GM23338 (cell line): Measurements from ENCODE around the gene COL26A1. TPM values are rescaled to one million over a fixed set of nuclear protein-coding genes. Genes with fewer than 3 reads are reported as not detected.
A peak's percentile ranks its signal among the peaks of the same experiment; 100 is the strongest.

ENCODE experiments used
- ATAC-seq: fragments of 200-7000 bp; cut with Tn5 transposase; 3 replicates; pipeline ENCODE4 v1.9.1; 2020
- DNase-seq: peaks from one replicate; pipeline ENCODE4 v3.0.0-alpha.2; 2015; ENCODE audit warnings: low spot score
- H2AFZ ChIP-seq: fragments of 200-600 bp; sonication (generic); 2 replicates; pipeline ENCODE4 v1.8.0; 2016; ENCODE audit warnings: antibody characterized with exemption, mild to moderate bottlenecking, moderate library complexity
- H3F3A ChIP-seq: fragments of 200-600 bp; sonication (generic); replicated peaks from 2 replicates; pipeline ENCODE4 v1.8.0; 2017; ENCODE audit warnings: antibody characterized with exemption, mixed run types, low read depth
- H3K27ac ChIP-seq: fragments of 200-600 bp; sonication (generic); 2 replicates; pipeline ENCODE4 v1.6.1; 2016; ENCODE audit warnings: low read depth
- H3K27me3 ChIP-seq: fragments of 200-600 bp; sonication (generic); 2 replicates; pipeline ENCODE4 v1.8.0; 2016; ENCODE audit warnings: mild to moderate bottlenecking, mixed run types, moderate library complexity; ENCODE audit not compliant: insufficient read depth
- H3K36me3 ChIP-seq: fragments of 200-600 bp; sonication (generic); 2 replicates; pipeline ENCODE4 v1.8.0; 2016; ENCODE audit warnings: mild to moderate bottlenecking; ENCODE audit not compliant: insufficient read depth
- H3K4me1 ChIP-seq: fragments of 200-600 bp; sonication (generic); 2 replicates; pipeline ENCODE4 v1.8.0; 2016; ENCODE audit warnings: mild to moderate bottlenecking, moderate library complexity; ENCODE audit not compliant: insufficient read depth
- H3K4me2 ChIP-seq: fragments of 200-600 bp; sonication (generic); 2 replicates; pipeline ENCODE4 v1.7.1; 2017; ENCODE audit warnings: mixed run types
- H3K4me3 ChIP-seq: fragments of 200-600 bp; sonication (generic); 2 replicates; pipeline ENCODE4 v1.6.1; 2016; ENCODE audit warnings: mixed run types
- H3K79me2 ChIP-seq: fragments of 200-600 bp; sonication (generic); replicated peaks from 2 replicates; pipeline ENCODE4 v1.8.0; 2017; ENCODE audit warnings: mild to moderate bottlenecking; ENCODE audit not compliant: insufficient read depth
- H3K9me2 ChIP-seq: fragments of 200-600 bp; sonication (generic); 2 replicates; pipeline ENCODE4 v1.8.0; 2017; ENCODE audit not compliant: insufficient read depth
- H4K20me1 ChIP-seq: fragments of 200-600 bp; sonication (generic); replicated peaks from 2 replicates; pipeline ENCODE4 v1.8.0; 2017; ENCODE audit warnings: mild to moderate bottlenecking; ENCODE audit not compliant: insufficient read depth
- H3K27ac Mint-ChIP-seq: 2 replicates; pipeline ENCODE4 v1.8.0; 2020; ENCODE audit warnings: inconsistent platforms, mild to moderate bottlenecking, moderate library complexity, mixed read lengths
- H3K27me3 Mint-ChIP-seq: 3 replicates; pipeline ENCODE4 v1.8.0; 2022; ENCODE audit warnings: low read depth, mild to moderate bottlenecking, moderate library complexity, mixed read lengths, inconsistent platforms; ENCODE audit not compliant: insufficient read depth, poor library complexity
- H3K36me3 Mint-ChIP-seq: 3 replicates; pipeline ENCODE4 v1.8.0; 2021; ENCODE audit warnings: low read depth, mild to moderate bottlenecking, inconsistent platforms, moderate library complexity, mixed read lengths
- H3K4me1 Mint-ChIP-seq: 3 replicates; pipeline ENCODE4 v1.8.0; 2020; ENCODE audit warnings: mild to moderate bottlenecking, inconsistent platforms, mixed read lengths
- H3K4me3 Mint-ChIP-seq: 3 replicates; pipeline ENCODE4 v1.8.0; 2021; ENCODE audit warnings: moderate library complexity, mild to moderate bottlenecking, inconsistent platforms, mixed read lengths
- H3K9me3 Mint-ChIP-seq: 3 replicates; pipeline ENCODE4 v1.8.0; 2020; ENCODE audit warnings: moderate library complexity, mild to moderate bottlenecking, inconsistent platforms, mixed read lengths
- CREB1 ChIP-seq: fragments of 250-450 bp; sonication (Bioruptor Pico); IDR thresholded peaks from 2 replicates; pipeline ENCODE4 v1.5.0; 2020; ENCODE audit warnings: low read depth, mild to moderate bottlenecking, moderate library complexity
- EZH2 ChIP-seq: fragments of 200-600 bp; sonication (generic); IDR thresholded peaks from one replicate; pipeline ENCODE4 v1.8.0; 2017; ENCODE audit warnings: antibody characterized with exemption, mild to moderate bottlenecking, low read depth; ENCODE audit not compliant: unreplicated experiment
- EZH2phosphoT487 ChIP-seq: fragments of 200-600 bp; sonication (generic); IDR thresholded peaks from one replicate; pipeline ENCODE4 v1.8.1; 2018; ENCODE audit warnings: antibody characterized with exemption; ENCODE audit not compliant: unreplicated experiment
- POLR2AphosphoS5 ChIP-seq: IDR thresholded peaks from 2 replicates; pipeline ENCODE4 v1.6.1; 2016; ENCODE audit warnings: antibody characterized with exemption, low read depth
- ZNF114 ChIP-seq: fragments of 250-450 bp; sonication (Bioruptor Pico); IDR thresholded peaks from 2 replicates; pipeline ENCODE4 v1.5.0; 2020; ENCODE audit warnings: mild to moderate bottlenecking, moderate library complexity
- ZNF462 ChIP-seq: fragments of 250-450 bp; sonication (Bioruptor Pico); IDR thresholded peaks from 2 replicates; pipeline ENCODE4 v1.5.0; 2020; ENCODE audit warnings: mild to moderate bottlenecking, moderate library complexity
- polyA plus RNA-seq: library from polyadenylated mRNA; unstranded; fragments of >200 nt; fragmentation: Nextera tagmentation; extraction: Ambion mirVana; gene quantifications from 2 replicates; pipeline ENCODE4 v1.2.1, GENCODE V29; 2016
- total RNA-seq: library from RNA; depleted of rRNA; stranded (reverse); fragments of >200 nt; shearing (Covaris generic); gene quantifications from 2 replicates; pipeline ENCODE4 v1.2.3, GENCODE V29; 2014

COL26A1 gene
- total and polyA plus RNA-seq, 2 experiments from 2014 or later, result 17.8 to 55.0 TPM

- Histone ChIP-seq H3K4me1 (peaks cover 12% of the 10 kb centered on the region), H3F3A (peaks cover 20% of the 10 kb centered on the region), H3K36me3 (no peaks in the 10 kb centered on the region), H3K4me3 (no peak overlapping the region), H3K4me2 (no peak overlapping the region), H3K27me3 (no peaks in the 10 kb centered on the region), H3K27ac (no peak overlapping the region), H4K20me1 (no peaks in the 10 kb centered on the region), H3K79me2 (peaks cover 13% of the 10 kb centered on the region), H2AFZ (no peak overlapping the region), H3K9me2 (no peaks in the 10 kb centered on the region)
- ATAC-seq (no peak), DNase-seq (no peak)
- H3K4me3 Mint-ChIP-seq, result no peak overlapping the region
- peaks cover 23% of the 10 kb centered on the region for H3K27me3 Mint-ChIP-seq
- H3K36me3 Mint-ChIP-seq, result peaks cover 52% of the 10 kb centered on the region
- H3K27ac Mint-ChIP-seq, result peak overlapping the region; percentile 45; the same call in 1 of the 2 replicates
- TF ChIP-seq EZH2phosphoT487 (no peak), EZH2 (no peak), POLR2AphosphoS5 (no peak), CREB1 (CRISPR knock-in tag) (no peak), ZNF462 (CRISPR knock-in tag) (no peak), ZNF114 (CRISPR knock-in tag) (no peak)
- H3K4me1 Mint-ChIP-seq, result peaks cover 30% of the 10 kb centered on the region
- peaks cover 35% of the 10 kb centered on the region for H3K9me3 Mint-ChIP-seq
These were observed 42.9 kb downstream of the COL26A1 start for GRCh38 chr7:101405474-101406067.
